ENCODE data around the gene SGF29. TPM values are rescaled to one million over a fixed set of nuclear protein-coding genes. Genes with fewer than 3 reads are reported as not detected.
"Not testable (repeated sequence)": the region's sequence is repeated elsewhere in the genome, so short reads cannot be mapped to it uniquely, and the experiment has no call there.

The SGF29 gene
- total RNA-seq, 1 donor from 2014 or later: 18.6 TPM

DNA sequence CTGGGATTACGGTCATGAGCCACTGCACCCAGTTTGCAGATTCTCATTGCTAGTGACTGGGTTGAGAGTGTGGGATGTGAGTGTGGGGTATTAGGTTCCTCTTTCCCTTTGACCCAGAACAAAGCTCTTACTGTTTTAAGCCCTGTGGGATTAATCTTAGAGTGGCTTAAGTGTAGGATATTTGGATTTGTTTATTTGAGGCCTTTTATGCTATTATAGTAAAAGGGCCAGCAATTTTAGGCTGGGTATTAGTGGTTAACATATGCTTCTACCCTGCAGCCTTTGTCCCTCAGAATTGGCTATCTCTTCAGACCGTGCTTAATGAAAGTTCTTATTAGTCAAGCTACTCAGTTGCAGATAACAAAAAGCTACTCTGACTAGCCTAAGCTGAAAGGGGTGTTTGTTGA is 3.2 kb downstream of the SGF29 start:
- peaks cover 12% of the 10 kb centered on the region for H3K4me1 Mint-ChIP-seq (ENCODE audit: unreplicated experiment)
- TF ChIP-seq, protein P1, sequence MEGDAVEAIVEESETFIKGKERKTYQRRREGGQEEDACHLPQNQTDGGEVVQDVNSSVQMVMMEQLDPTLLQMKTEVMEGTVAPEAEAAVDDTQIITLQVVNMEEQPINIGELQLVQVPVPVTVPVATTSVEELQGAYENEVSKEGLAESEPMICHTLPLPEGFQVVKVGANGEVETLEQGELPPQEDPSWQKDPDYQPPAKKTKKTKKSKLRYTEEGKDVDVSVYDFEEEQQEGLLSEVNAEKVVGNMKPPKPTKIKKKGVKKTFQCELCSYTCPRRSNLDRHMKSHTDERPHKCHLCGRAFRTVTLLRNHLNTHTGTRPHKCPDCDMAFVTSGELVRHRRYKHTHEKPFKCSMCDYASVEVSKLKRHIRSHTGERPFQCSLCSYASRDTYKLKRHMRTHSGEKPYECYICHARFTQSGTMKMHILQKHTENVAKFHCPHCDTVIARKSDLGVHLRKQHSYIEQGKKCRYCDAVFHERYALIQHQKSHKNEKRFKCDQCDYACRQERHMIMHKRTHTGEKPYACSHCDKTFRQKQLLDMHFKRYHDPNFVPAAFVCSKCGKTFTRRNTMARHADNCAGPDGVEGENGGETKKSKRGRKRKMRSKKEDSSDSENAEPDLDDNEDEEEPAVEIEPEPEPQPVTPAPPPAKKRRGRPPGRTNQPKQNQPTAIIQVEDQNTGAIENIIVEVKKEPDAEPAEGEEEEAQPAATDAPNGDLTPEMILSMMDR (IDR thresholded peaks at IDR 0.05; ENCODE audit: unreplicated experiment): no peak

DNA sequence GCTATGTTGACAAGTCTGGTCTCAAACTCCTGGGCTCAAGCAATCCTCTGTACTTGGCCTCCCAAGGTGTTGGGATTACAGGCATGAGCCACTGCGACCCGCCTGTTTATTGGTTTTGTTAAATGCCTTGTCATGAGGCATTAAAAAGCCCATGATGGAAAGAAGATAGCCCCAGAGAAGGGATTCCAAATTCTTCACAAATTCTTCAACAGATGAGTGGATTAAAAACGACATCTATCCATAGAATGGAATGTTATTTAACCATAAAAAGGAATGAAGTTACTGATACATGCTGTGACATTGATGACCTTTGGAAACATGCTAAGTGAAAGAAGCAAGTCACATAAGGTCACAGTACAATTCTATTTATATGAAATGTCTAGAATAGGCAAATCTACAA is 4.7 kb downstream of the SGF29 start:
- Mint-ChIP-seq H3K27me3 (ENCODE audit: unreplicated experiment) (peaks cover 1% of the 10 kb centered on the region), H3K4me3 (ENCODE audit: unreplicated experiment) (peak overlapping the region; percentile 10), H3K4me1 (ENCODE audit: unreplicated experiment) (peaks cover 14% of the 10 kb centered on the region), H3K9me3 (ENCODE audit: unreplicated experiment) (no peaks in the 10 kb centered on the region), H3K27ac (ENCODE audit: unreplicated experiment) (no peak overlapping the region), H3K36me3 (ENCODE audit: low read depth, unreplicated experiment) (peaks cover 11% of the 10 kb centered on the region)
- TF ChIP-seq, protein P1 (IDR thresholded peaks at IDR 0.05; ENCODE audit: unreplicated experiment): no peak
- no peak for DNase-seq (ENCODE audit: low spot score)

More for the DNA sequence above, 3.2 kb downstream of the SGF29 start:
- Mint-ChIP-seq H3K9me3 (ENCODE audit: unreplicated experiment) (no peaks in the 10 kb centered on the region), H3K27me3 (ENCODE audit: unreplicated experiment) (peaks cover 1% of the 10 kb centered on the region), H3K36me3 (ENCODE audit: low read depth, unreplicated experiment) (peaks cover 11% of the 10 kb centered on the region), H3K4me3 (ENCODE audit: unreplicated experiment) (no peak overlapping the region), H3K27ac (ENCODE audit: unreplicated experiment) (no peak overlapping the region)
- no peak for DNase-seq (ENCODE audit: low spot score)

DNA sequence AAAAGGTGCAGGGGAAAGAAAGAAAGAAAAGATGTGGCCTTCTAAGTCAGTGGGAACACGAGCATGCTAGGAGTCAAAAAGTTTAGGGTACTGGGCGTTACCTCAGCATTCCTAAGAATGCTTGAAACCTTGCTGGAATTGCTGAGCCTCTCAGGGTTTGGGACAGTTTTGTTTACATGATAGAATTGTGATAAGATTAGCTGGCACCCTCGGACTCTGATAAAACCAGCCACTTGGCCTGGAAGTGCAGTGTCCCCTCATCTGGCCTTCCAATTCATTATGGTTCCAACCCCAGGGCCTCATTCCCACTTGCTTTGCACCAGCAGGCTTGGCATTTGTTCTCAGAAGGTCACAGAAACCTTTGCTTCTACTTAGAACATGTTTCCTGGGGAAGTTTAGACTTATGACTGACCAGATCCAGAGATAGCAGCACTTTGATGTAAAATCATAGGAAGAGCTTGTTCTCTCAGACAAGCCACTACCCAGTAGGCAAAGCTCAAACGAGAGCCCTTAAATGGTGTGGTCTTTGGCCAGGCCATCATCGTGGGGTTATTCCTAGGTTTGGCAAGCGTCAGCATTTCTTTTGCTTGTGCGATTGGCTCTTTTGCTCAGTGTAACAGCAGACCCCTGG is 8.0 kb downstream of the SGF29 start:
- Mint-ChIP-seq H3K9me3 (ENCODE audit: unreplicated experiment) (no peaks in the 10 kb centered on the region), H3K27ac (ENCODE audit: unreplicated experiment) (no peak overlapping the region), H3K4me1 (ENCODE audit: unreplicated experiment) (peaks cover 9% of the 10 kb centered on the region), H3K27me3 (ENCODE audit: unreplicated experiment) (no peaks in the 10 kb centered on the region), H3K4me3 (ENCODE audit: unreplicated experiment) (no peak overlapping the region), H3K36me3 (ENCODE audit: low read depth, unreplicated experiment) (peaks cover 19% of the 10 kb centered on the region)
- DNase-seq (ENCODE audit: low spot score): no peak
- TF ChIP-seq, protein P1 (IDR thresholded peaks at IDR 0.05; ENCODE audit: unreplicated experiment): no peak

DNA sequence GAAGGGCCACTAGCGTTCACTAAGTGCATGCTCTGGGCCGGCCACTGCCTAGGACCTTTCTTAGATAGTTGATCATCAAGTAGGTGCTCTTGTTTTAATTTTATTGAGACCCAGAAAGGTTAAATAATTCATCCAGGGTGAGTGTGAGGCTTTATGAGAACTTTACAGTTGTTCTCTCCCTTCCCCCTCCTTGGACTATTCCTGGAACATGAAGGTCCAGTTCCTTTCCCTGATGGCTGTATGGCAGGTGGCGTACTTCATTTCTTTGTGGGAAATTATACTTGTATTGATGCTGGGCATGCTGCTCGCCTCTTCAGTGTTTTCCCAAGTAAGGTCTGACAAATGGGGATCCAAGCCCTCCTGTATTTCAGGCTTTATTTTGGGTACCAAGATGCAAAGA is 8.5 kb downstream of the SGF29 start:
- Mint-ChIP-seq H3K4me3 (ENCODE audit: unreplicated experiment) (no peak overlapping the region), H3K27me3 (ENCODE audit: unreplicated experiment) (no peaks in the 10 kb centered on the region), H3K9me3 (ENCODE audit: unreplicated experiment) (peaks cover under 1% of the 10 kb centered on the region), H3K36me3 (ENCODE audit: low read depth, unreplicated experiment) (peaks cover 21% of the 10 kb centered on the region), H3K4me1 (ENCODE audit: unreplicated experiment) (peaks cover 9% of the 10 kb centered on the region), H3K27ac (ENCODE audit: unreplicated experiment) (no peak overlapping the region)
- no peak for DNase-seq (ENCODE audit: low spot score)
- TF ChIP-seq, protein P1 (IDR thresholded peaks at IDR 0.05; ENCODE audit: unreplicated experiment): no peak

DNA sequence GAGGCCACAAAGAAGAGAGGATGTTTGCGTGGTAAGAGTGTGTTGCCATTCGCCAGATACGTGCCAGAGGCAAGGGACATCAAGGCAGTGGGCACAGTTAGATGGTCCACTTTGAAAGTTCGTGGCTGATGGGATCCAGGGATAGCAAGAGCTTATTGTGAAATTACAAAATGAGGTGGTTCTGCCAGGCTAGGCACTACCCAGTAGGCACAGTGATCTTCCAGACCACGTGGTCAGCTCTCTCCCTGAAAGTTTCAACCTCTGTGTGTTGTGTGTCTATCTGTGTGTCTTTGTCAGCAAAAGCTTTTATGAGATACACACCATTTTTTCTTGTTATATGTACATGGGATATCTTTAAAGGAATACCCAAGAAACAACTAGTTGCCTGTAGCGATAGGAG is 9.5 kb downstream of the SGF29 start:
- Mint-ChIP-seq H3K27ac (ENCODE audit: unreplicated experiment) (no peak overlapping the region), H3K4me1 (ENCODE audit: unreplicated experiment) (peaks cover 9% of the 10 kb centered on the region), H3K4me3 (ENCODE audit: unreplicated experiment) (no peak overlapping the region), H3K36me3 (ENCODE audit: low read depth, unreplicated experiment) (peaks cover 23% of the 10 kb centered on the region), H3K27me3 (ENCODE audit: unreplicated experiment) (no peaks in the 10 kb centered on the region), H3K9me3 (ENCODE audit: unreplicated experiment) (peaks cover 5% of the 10 kb centered on the region)
- TF ChIP-seq, protein P1 (IDR thresholded peaks at IDR 0.05; ENCODE audit: unreplicated experiment): no peak
- no peak for DNase-seq (ENCODE audit: low spot score)

DNA sequence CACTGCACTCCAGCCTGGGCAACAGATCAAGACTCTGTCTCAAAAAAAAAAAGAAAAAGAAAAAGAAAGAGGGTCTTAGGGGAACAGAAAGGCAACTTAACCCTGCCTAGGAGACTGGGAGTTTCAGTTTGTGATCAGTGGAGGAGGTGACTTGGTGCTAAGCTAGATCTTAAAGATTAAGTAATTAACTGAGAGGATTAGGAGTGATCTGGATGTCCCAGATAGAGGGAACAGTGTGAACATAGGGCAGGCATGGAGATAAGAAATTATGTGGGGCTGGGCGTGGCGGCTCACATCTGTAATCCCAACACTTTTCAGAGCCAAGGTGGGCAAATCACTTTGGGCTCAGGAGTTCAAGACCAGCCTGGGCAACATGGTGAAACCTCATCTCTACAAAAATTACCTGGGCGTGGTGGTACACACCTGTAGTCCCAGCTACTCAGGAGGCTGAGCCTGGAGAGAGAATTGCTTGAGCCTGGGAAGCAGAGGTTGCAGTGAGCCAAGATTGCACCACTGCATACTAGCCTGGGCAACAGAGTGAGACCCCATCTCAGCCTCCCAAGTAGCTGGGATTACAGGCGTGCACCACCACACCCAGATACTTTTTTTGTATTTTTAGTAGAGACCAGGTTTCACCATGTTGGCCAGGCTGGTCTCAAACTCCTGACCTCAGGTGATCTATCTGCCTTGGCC is 12.7 kb downstream of the SGF29 start:
- H3K36me3 Mint-ChIP-seq (ENCODE audit: low read depth, unreplicated experiment): peaks cover 16% of the 10 kb centered on the region
- not testable (repeated sequence) for H3K27me3 Mint-ChIP-seq (ENCODE audit: unreplicated experiment); H3K27ac Mint-ChIP-seq (ENCODE audit: unreplicated experiment); DNase-seq (ENCODE audit: low spot score); H3K4me1 Mint-ChIP-seq (ENCODE audit: unreplicated experiment); H3K4me3 Mint-ChIP-seq (ENCODE audit: unreplicated experiment); H3K9me3 Mint-ChIP-seq (ENCODE audit: unreplicated experiment)

Data from endothelial cell (in vitro differentiated cells).